Smooth muscle cell (in vitro differentiated cells): ENCODE measurements around the gene CNTNAP2. TPM values are rescaled to one million over a fixed set of nuclear protein-coding genes. Genes with fewer than 3 reads are reported as not detected.

Experiments used
- DNase-seq: peaks from one replicate; lab custom pipeline; 2025; ENCODE audit not compliant: unreplicated experiment; lab: John Stamatoyannopoulos, UW
- H2AFZ ChIP-seq: fragments of 200-600 bp; sonication (generic); 2 replicates; pipeline ENCODE4 v1.6.0; 2016; ENCODE audit warnings: antibody characterized with exemption, low read depth, mild to moderate bottlenecking
- H3F3A ChIP-seq: fragments of 200-600 bp; sonication (generic); 2 replicates; pipeline ENCODE4 v1.6.0; 2017; ENCODE audit warnings: antibody characterized with exemption, low read depth
- H3K27ac ChIP-seq: fragments of 200-600 bp; sonication (generic); 2 replicates; pipeline ENCODE4 v1.5.1; 2016; ENCODE audit warnings: low read depth, mild to moderate bottlenecking
- H3K27me3 ChIP-seq: fragments of 200-600 bp; sonication (generic); 2 replicates; pipeline ENCODE4 v1.6.1; 2016; ENCODE audit warnings: low read depth, mild to moderate bottlenecking
- H3K36me3 ChIP-seq: fragments of 200-600 bp; sonication (generic); 2 replicates; pipeline ENCODE4 v1.5.1; 2016; ENCODE audit warnings: low read depth
- H3K4me1 ChIP-seq: fragments of 200-600 bp; sonication (generic); 2 replicates; pipeline ENCODE4 v1.5.1; 2016; ENCODE audit warnings: low read depth
- H3K4me2 ChIP-seq: fragments of 200-600 bp; sonication (generic); 2 replicates; pipeline ENCODE4 v1.6.0; 2016; ENCODE audit warnings: mild to moderate bottlenecking
- H3K4me3 ChIP-seq: fragments of 200-600 bp; sonication (generic); 2 replicates; pipeline ENCODE4 v1.5.1; 2016; ENCODE audit warnings: mild to moderate bottlenecking
- H3K79me2 ChIP-seq: fragments of 200-600 bp; sonication (generic); 2 replicates; pipeline ENCODE4 v1.6.0; 2016; ENCODE audit warnings: low read depth, mild to moderate bottlenecking
- H3K9ac ChIP-seq: fragments of 200-600 bp; sonication (generic); 2 replicates; pipeline ENCODE4 v1.6.0; 2016; ENCODE audit warnings: low read depth
- H3K9me3 ChIP-seq: fragments of 200-600 bp; sonication (generic); replicated peaks from 2 replicates; pipeline ENCODE4 v1.5.1; 2016; ENCODE audit warnings: low read depth
- H4K20me1 ChIP-seq: fragments of 200-600 bp; sonication (generic); 2 replicates; pipeline ENCODE4 v1.6.0; 2016; ENCODE audit warnings: low read depth
- WGBS: methylation state at CpG from one replicate; pipeline ENCODE4 v1.1.7; 2016; ENCODE audit warnings: low lambda C conversion rate; 5-methylcytosine and 5-hydroxymethylcytosine counted together
- polyA plus RNA-seq: library from polyadenylated mRNA; unstranded; fragments of >200 nt; fragmentation: Nextera tagmentation; extraction: Ambion mirVana; gene quantifications from 2 replicates; pipeline ENCODE4 v1.2.1, GENCODE V29; 2016
- total RNA-seq: library from RNA; depleted of rRNA; stranded (reverse); fragments of >200 nt; gene quantifications from 2 replicates; pipeline ENCODE4 v1.2.3, GENCODE V29; 2014
- TF ChIP-seq, protein P1 (sequence below): fragments of 200-600 bp; sonication (generic); IDR thresholded peaks from 2 replicates; pipeline ENCODE4 v1.5.1; 2017; ENCODE audit warnings: borderline replicate concordance, mild to moderate bottlenecking, antibody characterized with exemption; ENCODE audit not compliant: insufficient read depth, poor library complexity, severe bottlenecking

CNTNAP2 gene
- total and polyA plus RNA-seq, 2 experiments from 2014 or later, result 1.7 to 9.0 TPM

DNA sequence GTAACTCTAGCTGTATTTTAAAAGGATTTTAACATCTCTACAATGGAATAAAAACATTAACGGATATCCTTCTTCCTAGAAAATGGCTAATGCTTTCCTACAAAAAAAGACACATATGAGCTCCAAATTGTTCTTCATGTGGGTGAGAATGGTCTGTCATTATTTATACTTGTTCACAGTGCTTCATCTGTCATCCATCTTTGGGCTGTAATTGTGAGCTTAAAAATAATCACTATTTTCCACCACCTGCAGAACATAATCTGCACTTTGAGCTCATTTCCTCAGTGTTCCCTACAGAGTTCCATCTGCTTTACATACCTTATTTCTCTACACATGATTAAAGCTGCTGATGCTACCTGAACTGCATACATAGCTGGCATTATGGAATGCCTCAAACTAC, 1494.8 kb downstream of the CNTNAP2 start:
- Histone ChIP-seq H2AFZ (no peak overlapping the region), H3K27me3 (no peaks in the 10 kb centered on the region), H3K4me3 (no peak overlapping the region), H3K79me2 (no peaks in the 10 kb centered on the region), H3K27ac (no peak overlapping the region), H3F3A (no peaks in the 10 kb centered on the region), H4K20me1 (no peaks in the 10 kb centered on the region), H3K36me3 (no peaks in the 10 kb centered on the region), H3K4me2 (no peak overlapping the region), H3K4me1 (peaks cover 10% of the 10 kb centered on the region), H3K9ac (no peak overlapping the region), H3K9me3 (no peaks in the 10 kb centered on the region)
- 90% methylated on average over 1 of the region's 1 CpG for WGBS
- TF ChIP-seq, protein P1, sequence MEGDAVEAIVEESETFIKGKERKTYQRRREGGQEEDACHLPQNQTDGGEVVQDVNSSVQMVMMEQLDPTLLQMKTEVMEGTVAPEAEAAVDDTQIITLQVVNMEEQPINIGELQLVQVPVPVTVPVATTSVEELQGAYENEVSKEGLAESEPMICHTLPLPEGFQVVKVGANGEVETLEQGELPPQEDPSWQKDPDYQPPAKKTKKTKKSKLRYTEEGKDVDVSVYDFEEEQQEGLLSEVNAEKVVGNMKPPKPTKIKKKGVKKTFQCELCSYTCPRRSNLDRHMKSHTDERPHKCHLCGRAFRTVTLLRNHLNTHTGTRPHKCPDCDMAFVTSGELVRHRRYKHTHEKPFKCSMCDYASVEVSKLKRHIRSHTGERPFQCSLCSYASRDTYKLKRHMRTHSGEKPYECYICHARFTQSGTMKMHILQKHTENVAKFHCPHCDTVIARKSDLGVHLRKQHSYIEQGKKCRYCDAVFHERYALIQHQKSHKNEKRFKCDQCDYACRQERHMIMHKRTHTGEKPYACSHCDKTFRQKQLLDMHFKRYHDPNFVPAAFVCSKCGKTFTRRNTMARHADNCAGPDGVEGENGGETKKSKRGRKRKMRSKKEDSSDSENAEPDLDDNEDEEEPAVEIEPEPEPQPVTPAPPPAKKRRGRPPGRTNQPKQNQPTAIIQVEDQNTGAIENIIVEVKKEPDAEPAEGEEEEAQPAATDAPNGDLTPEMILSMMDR, result no peak
- DNase-seq, result no peak

DNA sequence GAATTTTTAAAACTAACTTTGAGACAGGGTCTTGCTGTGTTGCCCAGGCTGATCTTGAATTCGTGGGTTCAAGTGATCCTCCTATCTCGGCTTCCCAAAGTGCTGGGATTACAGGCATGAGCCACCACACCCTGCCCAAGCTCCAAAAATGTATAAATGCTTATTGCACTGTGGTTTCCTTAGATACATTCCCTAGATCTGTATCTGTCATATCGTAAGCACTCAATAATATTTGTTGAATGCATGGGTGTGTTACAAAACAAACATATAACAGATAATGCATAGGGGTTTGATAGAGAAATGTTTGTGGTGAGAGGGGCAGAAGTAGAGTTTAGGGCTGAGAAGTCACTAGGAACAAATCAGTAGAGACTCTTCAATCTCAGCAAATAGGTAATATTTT, 1518.7 kb downstream of the CNTNAP2 start:
- Histone ChIP-seq H3F3A (no peaks in the 10 kb centered on the region), H3K4me1 (no peaks in the 10 kb centered on the region), H3K9ac (no peak overlapping the region), H3K9me3 (no peaks in the 10 kb centered on the region), H3K36me3 (no peaks in the 10 kb centered on the region), H2AFZ (no peak overlapping the region), H3K79me2 (no peaks in the 10 kb centered on the region), H3K27ac (no peak overlapping the region), H3K4me2 (no peak overlapping the region), H3K4me3 (no peak overlapping the region), H3K27me3 (no peaks in the 10 kb centered on the region), H4K20me1 (no peaks in the 10 kb centered on the region)
- WGBS, result 74% methylated on average over 3 of the region's 3 CpGs
- TF ChIP-seq, protein P1, result no peak
- no peak for DNase-seq

DNA sequence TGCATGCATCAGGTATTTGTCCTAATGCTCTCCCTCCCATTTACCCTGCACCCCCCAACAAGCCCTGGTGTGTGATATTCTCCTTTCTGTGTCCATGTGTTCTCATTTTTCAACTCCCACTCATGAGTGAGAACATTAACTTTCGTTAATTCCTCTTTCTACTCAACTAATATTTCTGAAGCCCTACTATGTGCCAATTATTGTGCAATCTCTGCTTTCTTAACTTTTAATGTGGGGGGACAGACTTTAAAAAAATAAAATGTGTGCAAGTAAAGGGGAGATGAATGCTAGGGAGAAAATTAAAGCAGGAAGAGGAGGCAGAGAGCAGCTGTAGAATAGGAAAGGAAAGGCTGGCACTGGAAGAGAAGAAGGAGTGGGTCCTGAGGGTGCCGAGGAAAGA, 1520.0 kb downstream of the CNTNAP2 start:
- TF ChIP-seq, protein P1, result no peak
- H3K36me3 ChIP-seq, result no peaks in the 10 kb centered on the region
- 88% methylated on average over 2 of the region's 2 CpGs for WGBS
- H4K20me1 ChIP-seq, result no peaks in the 10 kb centered on the region
- H2AFZ ChIP-seq, result no peak overlapping the region
- no peak for DNase-seq
- H3K27ac ChIP-seq, result no peak overlapping the region
- H3K9me3 ChIP-seq, result no peaks in the 10 kb centered on the region
- no peaks in the 10 kb centered on the region for H3K27me3 ChIP-seq
- no peak overlapping the region for H3K4me3 ChIP-seq
- no peak overlapping the region for H3K4me2 ChIP-seq
- H3K4me1 ChIP-seq, result no peaks in the 10 kb centered on the region
- no peaks in the 10 kb centered on the region for H3K79me2 ChIP-seq
- no peak overlapping the region for H3K9ac ChIP-seq
- no peaks in the 10 kb centered on the region for H3F3A ChIP-seq

DNA sequence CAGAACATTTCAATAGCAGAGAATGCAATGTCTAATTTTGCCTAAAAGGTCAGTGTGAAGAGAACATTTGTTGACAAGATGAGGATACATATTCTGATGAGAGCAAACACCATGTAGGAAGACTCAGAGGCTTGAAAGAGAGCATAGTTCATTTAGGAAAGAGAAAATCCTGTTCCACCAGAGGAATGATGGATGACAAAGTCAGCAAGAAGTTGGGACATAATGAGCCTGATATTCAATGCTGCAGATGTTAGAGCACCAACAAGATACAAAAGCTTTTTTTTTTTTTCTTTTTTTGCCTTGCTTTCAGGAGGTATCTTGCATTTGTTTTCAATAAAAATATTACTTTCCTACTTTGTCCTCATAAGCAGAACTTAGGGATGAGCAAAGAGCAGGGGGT, 1522.0 kb downstream of the CNTNAP2 start:
- no peaks in the 10 kb centered on the region for H4K20me1 ChIP-seq
- DNase-seq, result no peak
- H3K9me3 ChIP-seq, result no peaks in the 10 kb centered on the region
- no peak overlapping the region for H3K4me3 ChIP-seq
- H3K36me3 ChIP-seq, result no peaks in the 10 kb centered on the region
- no peaks in the 10 kb centered on the region for H3K27me3 ChIP-seq
- H3K27ac ChIP-seq, result no peak overlapping the region
- H3K4me1 ChIP-seq, result no peaks in the 10 kb centered on the region
- no peak overlapping the region for H3K9ac ChIP-seq
- no peaks in the 10 kb centered on the region for H3F3A ChIP-seq
- H2AFZ ChIP-seq, result no peak overlapping the region
- TF ChIP-seq, protein P1, result no peak
- H3K79me2 ChIP-seq, result no peaks in the 10 kb centered on the region
- no peak overlapping the region for H3K4me2 ChIP-seq
